Stimulated activated memory B cell treated with anti-CD40 and anti-IgM and Interleukin-4, amounts not matched to agents 10 μg/mL and 1 μg/mL and 100 μg/mL, for 72 hours (primary cell): Measurements from ENCODE around the gene TJP3.
"Not testable (repeated sequence)": the region's sequence is repeated elsewhere in the genome, so short reads cannot be mapped to it uniquely, and the experiment has no call there.

Experiments used
- ATAC-seq: fragments of 150-1000 bp; cut with Tn5 transposase; 2 replicates; pipeline ENCODE4 v1.10.0; 2021
- H3K27ac Mint-ChIP-seq: one replicate; pipeline ENCODE4 v1.8.0; 2022; ENCODE audit warnings: mild to moderate bottlenecking, mixed read lengths
- H3K27me3 Mint-ChIP-seq: one replicate; pipeline ENCODE4 v1.8.0; 2022; ENCODE audit warnings: mixed read lengths
- H3K36me3 Mint-ChIP-seq: one replicate; pipeline ENCODE4 v1.8.0; 2022; ENCODE audit warnings: mixed read lengths
- H3K4me1 Mint-ChIP-seq: one replicate; pipeline ENCODE4 v1.8.0; 2022; ENCODE audit warnings: mixed read lengths
- H3K4me3 Mint-ChIP-seq: one replicate; pipeline ENCODE4 v1.8.0; 2022; ENCODE audit warnings: mild to moderate bottlenecking, moderate library complexity, mixed read lengths
- H3K9me3 Mint-ChIP-seq: one replicate; pipeline ENCODE4 v1.8.0; 2022; ENCODE audit warnings: mixed read lengths

The TJP3 gene

GRCh38 chr19:3708207-3708931, at the start of gene TJP3:
Gene TJP3, plus strand, starts transcription at chr19:3708384. Its CDS starts 20,049 bp downstream, at chr19:3728433.
- Mint-ChIP-seq H3K4me1 (peaks cover 12% of the 10 kb centered on the region), H3K9me3 (no peaks in the 10 kb centered on the region), H3K4me3 (no peak within 1 kb of the TSS), H3K36me3 (no peaks in the 10 kb centered on the region), H3K27ac (no peak within 1 kb of the TSS), H3K27me3 (peaks cover 39% of the 10 kb centered on the region)
- ATAC-seq: no peak

- Mint-ChIP-seq H3K27ac (no peak overlapping the region), H3K9me3 (no peaks in the 10 kb centered on the region), H3K36me3 (peaks cover 63% of the 10 kb centered on the region), H3K4me1 (peaks cover 10% of the 10 kb centered on the region), H3K4me3 (no peak overlapping the region), H3K27me3 (no peaks in the 10 kb centered on the region)
- ATAC-seq: no peak
Measured at GRCh38 chr19:3658870-3659745, 49.1 kb upstream of the TJP3 start.

GRCh38 chr19:3659746-3660112, 48.5 kb upstream of the TJP3 start:
- Mint-ChIP-seq H3K9me3 (no peaks in the 10 kb centered on the region), H3K27me3 (no peaks in the 10 kb centered on the region), H3K36me3 (peaks cover 61% of the 10 kb centered on the region), H3K4me1 (peaks cover 13% of the 10 kb centered on the region), H3K4me3 (no peak overlapping the region), H3K27ac (no peak overlapping the region)
- no peak for ATAC-seq

GRCh38 chr19:3660493-3661219, 47.5 kb upstream of the TJP3 start:
- no peaks in the 10 kb centered on the region for H3K9me3 Mint-ChIP-seq
- H3K4me3 Mint-ChIP-seq: no peak overlapping the region
- H3K36me3 Mint-ChIP-seq: peaks cover 61% of the 10 kb centered on the region
- peaks cover 20% of the 10 kb centered on the region for H3K4me1 Mint-ChIP-seq
- H3K27ac Mint-ChIP-seq: no peak overlapping the region
- ATAC-seq: no peak
- no peaks in the 10 kb centered on the region for H3K27me3 Mint-ChIP-seq

GRCh38 chr19:3661284-3662238, 46.6 kb upstream of the TJP3 start:
- Mint-ChIP-seq H3K4me1 (peaks cover 28% of the 10 kb centered on the region), H3K9me3 (no peaks in the 10 kb centered on the region), H3K27ac (no peak overlapping the region), H3K4me3 (no peak overlapping the region), H3K36me3 (peaks cover 61% of the 10 kb centered on the region), H3K27me3 (no peaks in the 10 kb centered on the region)
- no peak for ATAC-seq

- ATAC-seq: no peak
- Mint-ChIP-seq H3K36me3 (peaks cover 60% of the 10 kb centered on the region), H3K9me3 (no peaks in the 10 kb centered on the region), H3K27ac (no peak overlapping the region), H3K4me1 (peaks cover 32% of the 10 kb centered on the region), H3K4me3 (no peak overlapping the region), H3K27me3 (no peaks in the 10 kb centered on the region)
Measured at GRCh38 chr19:3663838-3664237, 44.3 kb upstream of the TJP3 start.

- Mint-ChIP-seq H3K4me1 (peaks cover 32% of the 10 kb centered on the region), H3K27me3 (no peaks in the 10 kb centered on the region), H3K9me3 (no peaks in the 10 kb centered on the region), H3K36me3 (peaks cover 49% of the 10 kb centered on the region), H3K4me3 (peak overlapping the region; percentile 29), H3K27ac (peak overlapping the region; percentile 32)
- peak; percentile 37 for ATAC-seq
Measured at GRCh38 chr19:3664879-3665642, 43.1 kb upstream of the TJP3 start.

GRCh38 chr19:3665681-3666544, 42.3 kb upstream of the TJP3 start:
- Mint-ChIP-seq H3K9me3 (no peaks in the 10 kb centered on the region), H3K4me1 (peaks cover 37% of the 10 kb centered on the region), H3K4me3 (peak overlapping the region; percentile 29), H3K27me3 (no peaks in the 10 kb centered on the region), H3K27ac (peak overlapping the region; percentile 32), H3K36me3 (peaks cover 41% of the 10 kb centered on the region)
- peak; percentile 80 for ATAC-seq

GRCh38 chr19:3666545-3666856, 41.7 kb upstream of the TJP3 start:
- not testable (repeated sequence) for H3K27ac Mint-ChIP-seq, H3K4me3 Mint-ChIP-seq, H3K27me3 Mint-ChIP-seq, H3K9me3 Mint-ChIP-seq, ATAC-seq
- peaks cover 43% of the 10 kb centered on the region for H3K4me1 Mint-ChIP-seq
- H3K36me3 Mint-ChIP-seq: peaks cover 35% of the 10 kb centered on the region

GRCh38 chr19:3667037-3667638, 41.0 kb upstream of the TJP3 start:
- ATAC-seq: no peak
- peaks cover 2% of the 10 kb centered on the region for H3K27me3 Mint-ChIP-seq

GRCh38 chr19:3667766-3668165, 40.4 kb upstream of the TJP3 start:
- H3K4me1 Mint-ChIP-seq: peaks cover 53% of the 10 kb centered on the region
- H3K36me3 Mint-ChIP-seq: peaks cover 34% of the 10 kb centered on the region
- H3K27ac Mint-ChIP-seq: no peak overlapping the region

More at GRCh38 chr19:3667037-3667638, 41.0 kb upstream of the TJP3 start:
- Mint-ChIP-seq H3K4me3 (no peak overlapping the region), H3K36me3 (peaks cover 29% of the 10 kb centered on the region), H3K4me1 (peaks cover 47% of the 10 kb centered on the region), H3K27ac (no peak overlapping the region), H3K9me3 (no peaks in the 10 kb centered on the region)

GRCh38 chr19:3668331-3669081, 39.7 kb upstream of the TJP3 start:
- no peak for ATAC-seq

More at GRCh38 chr19:3667766-3668165, 40.4 kb upstream of the TJP3 start:
- Mint-ChIP-seq H3K9me3 (no peaks in the 10 kb centered on the region), H3K27me3 (peaks cover 8% of the 10 kb centered on the region), H3K4me3 (no peak overlapping the region)
- ATAC-seq: no peak

More at GRCh38 chr19:3668331-3669081, 39.7 kb upstream of the TJP3 start:
- Mint-ChIP-seq H3K4me3 (no peak overlapping the region), H3K4me1 (peaks cover 53% of the 10 kb centered on the region), H3K27ac (no peak overlapping the region), H3K27me3 (peaks cover 9% of the 10 kb centered on the region), H3K36me3 (peaks cover 32% of the 10 kb centered on the region), H3K9me3 (no peaks in the 10 kb centered on the region)
